ENCODE data around the gene TNS1.
"Not testable (repeated sequence)": the region's sequence is repeated elsewhere in the genome, so short reads cannot be mapped to it uniquely, and the experiment has no call there.

DNA sequence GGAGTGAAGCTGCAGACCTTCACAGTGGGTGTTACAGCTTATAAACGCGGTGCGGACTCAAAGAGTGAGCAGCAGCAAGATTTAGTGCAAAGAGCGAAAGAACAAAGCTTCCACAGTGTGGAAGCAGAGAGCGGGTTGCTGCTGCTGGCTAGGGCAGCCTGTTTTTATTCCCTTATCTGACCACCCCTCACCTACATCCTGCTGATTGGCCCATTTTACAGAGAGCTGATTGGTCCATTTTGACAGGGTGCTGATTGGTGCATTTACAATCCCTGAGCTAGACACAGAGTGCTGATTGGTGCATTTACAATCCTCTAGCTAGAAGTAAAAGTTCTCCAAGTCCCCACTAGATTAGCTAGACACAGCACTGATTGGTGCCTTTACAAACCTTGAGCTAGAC is 216.2 kb downstream of the TNS1 start:
- TF ChIP-seq, protein P1, sequence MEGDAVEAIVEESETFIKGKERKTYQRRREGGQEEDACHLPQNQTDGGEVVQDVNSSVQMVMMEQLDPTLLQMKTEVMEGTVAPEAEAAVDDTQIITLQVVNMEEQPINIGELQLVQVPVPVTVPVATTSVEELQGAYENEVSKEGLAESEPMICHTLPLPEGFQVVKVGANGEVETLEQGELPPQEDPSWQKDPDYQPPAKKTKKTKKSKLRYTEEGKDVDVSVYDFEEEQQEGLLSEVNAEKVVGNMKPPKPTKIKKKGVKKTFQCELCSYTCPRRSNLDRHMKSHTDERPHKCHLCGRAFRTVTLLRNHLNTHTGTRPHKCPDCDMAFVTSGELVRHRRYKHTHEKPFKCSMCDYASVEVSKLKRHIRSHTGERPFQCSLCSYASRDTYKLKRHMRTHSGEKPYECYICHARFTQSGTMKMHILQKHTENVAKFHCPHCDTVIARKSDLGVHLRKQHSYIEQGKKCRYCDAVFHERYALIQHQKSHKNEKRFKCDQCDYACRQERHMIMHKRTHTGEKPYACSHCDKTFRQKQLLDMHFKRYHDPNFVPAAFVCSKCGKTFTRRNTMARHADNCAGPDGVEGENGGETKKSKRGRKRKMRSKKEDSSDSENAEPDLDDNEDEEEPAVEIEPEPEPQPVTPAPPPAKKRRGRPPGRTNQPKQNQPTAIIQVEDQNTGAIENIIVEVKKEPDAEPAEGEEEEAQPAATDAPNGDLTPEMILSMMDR (IDR thresholded peaks at IDR 0.05; ENCODE audit: poor library complexity) = not testable (repeated sequence)
- TF ChIP-seq EZH2 (IDR thresholded peaks at IDR 0.05; ENCODE audit: borderline replicate concordance) = not testable (repeated sequence)

Data from hepatocyte (in vitro differentiated cells).